ENCODE data around the gene TAF1A. TPM values are rescaled to one million over a fixed set of nuclear protein-coding genes. Genes with fewer than 3 reads are reported as not detected.

Gene TAF1A
- total and polyA plus RNA-seq, 2 of the 8 experiments (the other 6 are each of a cell fraction or from before 2014, with no cell fraction given), result 3.3 to 16.7 TPM

GRCh38 chr1:222596696-222597095 is 7.0 kb upstream of the TAF1A start:
- H3K27ac ChIP-seq (ENCODE audit: low read depth, low read length), result no peak overlapping the region
- no peaks in the 10 kb centered on the region for H3K27me3 ChIP-seq (replicated peaks in 1 of 4; ENCODE audit: control insufficient read depth in 3 of 4, extremely low read depth in 1 of 4, insufficient read depth in 3 of 4, low read length in 3 of 4)
- H2BK20ac ChIP-seq (ENCODE audit: low read length), result no peak overlapping the region
- H3K9ac ChIP-seq (replicated peaks in 1 of 4; ENCODE audit: extremely low read depth in 1 of 4, low read depth in 3 of 4, low read length in 3 of 4), result no peak overlapping the region
- ChIA-PET CTCF (ENCODE audit: partially characterized antibody) (no interaction called here), POLR2A (ENCODE audit: partially characterized antibody) (no interaction called here)
- no peak overlapping the region for H3K4me2 ChIP-seq (ENCODE audit: insufficient read depth in 1 of 2, low read depth in 2 of 2, low read length in 2 of 2)
- no peaks in the 10 kb centered on the region; the same call in 1 of the 2 replicates for H3K23me2 ChIP-seq (ENCODE audit: low read depth, low read length)
- no peaks in the 10 kb centered on the region for H3K79me1 ChIP-seq (ENCODE audit: low read depth, low read length)
- H3K79me2 ChIP-seq (ENCODE audit: control insufficient read depth in 1 of 2, insufficient read depth in 2 of 2, low read length in 2 of 2), result no peaks in the 10 kb centered on the region
- H4K91ac ChIP-seq (replicated peaks; ENCODE audit: insufficient read length, low read length), result no peak overlapping the region
- H4K8ac ChIP-seq (ENCODE audit: extremely low read depth, insufficient read depth, low read length), result no peak overlapping the region
- H2AK5ac ChIP-seq (ENCODE audit: low read depth, low read length), result no peak overlapping the region
- no peak overlapping the region for H2AFZ ChIP-seq (ENCODE audit: low read length)
- no peak overlapping the region for H3K23ac ChIP-seq (ENCODE audit: insufficient read length)
- WGBS, 2 experiments (ENCODE audit: extremely low coverage in 1 of 2, insufficient coverage in 1 of 2, insufficient read length in 1 of 2, insufficient replicate concordance in 2 of 2, low coverage in 1 of 2, low lambda C conversion rate in 2 of 2, missing lambda C conversion rate in 1 of 2), result 93% methylated on average over 4 of the region's 4 CpGs; no CpG with 5 or more reads in 1 of the 2 experiments
- no peaks in the 10 kb centered on the region for H3K36me3 ChIP-seq (ENCODE audit: control insufficient read depth in 2 of 4, insufficient read depth in 4 of 4, low read length in 3 of 4)
- no peak overlapping the region for H2BK15ac ChIP-seq (ENCODE audit: low read length)
- H2BK120ac ChIP-seq (replicated peaks; ENCODE audit: low read depth, low read length), result no peak overlapping the region
- no peaks in the 10 kb centered on the region for H3K9me3 ChIP-seq (ENCODE audit: insufficient read depth in 2 of 2, low read depth in 1 of 2, low read length in 1 of 2)
- H2BK5ac ChIP-seq (ENCODE audit: low read depth, low read length), result no peak overlapping the region
- no peak for FAIRE-seq
- H3K18ac ChIP-seq (ENCODE audit: extremely low read depth, low read length), result no peak overlapping the region
- no peak overlapping the region for H3K14ac ChIP-seq (ENCODE audit: insufficient read length)
- H4K5ac ChIP-seq (ENCODE audit: insufficient read length, low read depth, low read length), result no peak overlapping the region
- no peak overlapping the region for H2BK12ac ChIP-seq (ENCODE audit: low read depth, low read length)
- H3K4ac ChIP-seq (replicated peaks; ENCODE audit: insufficient read length, low read depth, low read length), result no peak overlapping the region
- no peak for DNase-seq (ENCODE audit: low read depth in 1 of 2, low spot score in 2 of 2)
- no peaks in the 10 kb centered on the region for H4K20me1 ChIP-seq (replicated peaks in 1 of 2; ENCODE audit: control insufficient read depth in 1 of 2, insufficient read depth in 2 of 2, low read length in 2 of 2)
- no peak overlapping the region for H3K56ac ChIP-seq (replicated peaks; ENCODE audit: insufficient read length, low read depth, low read length)
- no peaks in the 10 kb centered on the region for H3K4me1 ChIP-seq (replicated peaks in 1 of 4; ENCODE audit: control insufficient read depth in 3 of 4, insufficient read depth in 4 of 4, low read length in 3 of 4)
- TF ChIP-seq JUN (IDR thresholded peaks at IDR 0.05; ENCODE audit: low read depth, low read length), result no peak
- no peak overlapping the region for H3K4me3 ChIP-seq (ENCODE audit: extremely low read depth in 1 of 4, insufficient read depth in 2 of 4, low read depth in 3 of 4, low read length in 4 of 4)
